Stomach (tissue), 9 donors: ENCODE results near the gene PWWP2B. TPM values are rescaled to one million over a fixed set of nuclear protein-coding genes. Genes with fewer than 3 reads are reported as not detected.

ENCODE experiments used
- DNase-seq, 2 donors: peaks; one replicate each; pipeline versions ENCODE4 v3.0.0 to v3.0.0-alpha.2; 2013 to 2019
- H3K27ac ChIP-seq, 5 donors: fragments of 200-600 bp in 4 of 5; sonication (generic) in 4 of 5; one replicate each; pipeline ENCODE4 v1.5.1; 2013 to 2019; ENCODE audit warnings: mild to moderate bottlenecking in 1 of 5, moderate library complexity in 1 of 5
- H3K27me3 ChIP-seq, 3 donors: fragments of 200-600 bp; sonication (generic); one replicate each; pipeline ENCODE4 v1.5.1; 2017 to 2019; ENCODE audit warnings: mixed run types in 1 of 3
- H3K36me3 ChIP-seq, 4 donors: fragments of 200-600 bp; sonication (generic); 1 replicate in 3 of 4; 2 replicates in 1 of 4; pipeline ENCODE4 v1.5.1; 2016 to 2019
- H3K4me1 ChIP-seq, 4 donors: fragments of 200-600 bp; sonication (generic); one replicate each; pipeline ENCODE4 v1.5.1; 2016 to 2019
- H3K4me3 ChIP-seq, 4 donors: fragments of 200-600 bp; sonication (generic) in 3 of 4; one replicate each; pipeline ENCODE4 v1.5.1; 2016 to 2019; ENCODE audit warnings: mild to moderate bottlenecking in 1 of 4
- H3K9me3 ChIP-seq, 4 donors: fragments of 200-600 bp; sonication (generic); one replicate each; pipeline ENCODE4 v1.5.1; 2016 to 2019
- EP300 ChIP-seq: sonication (generic); formaldehyde crosslinking; IDR thresholded peaks from one replicate; pipeline ENCODE4 v1.6.1; 2017; ENCODE audit warnings: antibody characterized with exemption
- POLR2A ChIP-seq, 4 donors: fragments of 450-650 bp; IDR thresholded peaks; one replicate each; pipeline ENCODE4 v1.6.1; 2016; ENCODE audit warnings: antibody characterized with exemption in 4 of 4, control low read depth in 2 of 4, mild to moderate bottlenecking in 1 of 4, moderate library complexity in 1 of 4
- POLR2AphosphoS5 ChIP-seq, 3 donors: sonication (generic); formaldehyde crosslinking; IDR thresholded peaks; one replicate each; pipeline ENCODE4 v1.6.1; 2016; ENCODE audit warnings: antibody characterized with exemption in 3 of 3
- WGBS, 5 donors: extraction: QIAGEN DNeasy Blood & Tissue Kit in 3 of 5; methylation state at CpG; one replicate each; pipeline versions ENCODE4 v1.1.5 to v1.1.7; 2013 to 2018; 5-methylcytosine and 5-hydroxymethylcytosine counted together
- intact Hi-C: fragments of 100-400 bp; cut with DNase I; formaldehyde crosslinking; loops from one replicate; pipeline ENCODE4 v1.15.1; 2023; ENCODE audit warnings: low total_unique reads
- polyA plus RNA-seq, 3 donors: library from polyadenylated mRNA; stranded (reverse); fragments of 200-250 nt; gene quantifications; one replicate each; pipeline ENCODE4 v1.2.3, GENCODE V29; 2013
- total RNA-seq, 5 donors: library from RNA; depleted of rRNA; stranded (reverse); fragments of >200 nt; gene quantifications; one replicate each; pipeline versions ENCODE4 v1.1.0 to v1.2.3, GENCODE V29; 2014 to 2016
- TF ChIP-seq, protein P1 (sequence below), 7 experiments: fragments of 450-650 bp in 4 of 7; fragments of 200-600 bp in 3 of 7; sonication (generic) in 3 of 7; IDR thresholded peaks; one replicate each; pipeline ENCODE4 v1.5.1; 2016 to 2019; ENCODE audit warnings: antibody characterized with exemption in 7 of 7, control low read depth in 2 of 7, mild to moderate bottlenecking in 1 of 7
- donor health status: healthy with polysubstance abuse.
- donor health status: Bipolar disorder and iron deficiency.
- donor health status: healthy.

Gene PWWP2B
- total and polyA plus RNA-seq, 8 donors: 8.5 to 167 (median 22.8) TPM

DNA sequence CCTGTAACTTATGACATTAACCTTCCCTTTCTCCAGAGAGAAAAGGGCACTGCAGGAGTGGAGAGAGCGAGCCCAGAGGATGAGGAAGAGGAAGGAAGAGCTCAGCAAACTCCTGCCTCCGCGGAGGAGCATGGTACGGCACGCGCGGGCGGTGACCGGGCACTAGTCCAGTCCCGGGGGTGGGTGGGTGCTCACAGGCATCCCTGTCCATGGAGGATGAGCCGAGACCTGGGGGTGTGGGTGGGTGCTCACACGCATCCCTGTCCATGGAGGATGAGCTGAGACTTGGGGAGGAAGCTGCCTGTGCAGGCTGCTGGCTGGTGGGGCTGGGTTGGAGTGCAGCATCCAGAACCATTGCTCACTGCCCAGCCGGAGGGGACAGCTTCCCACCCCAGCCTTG lies 41.2 kb upstream of the PWWP2B start:
- no peak overlapping the region for H3K4me3 ChIP-seq
- intact Hi-C loops: no loop called here

DNA sequence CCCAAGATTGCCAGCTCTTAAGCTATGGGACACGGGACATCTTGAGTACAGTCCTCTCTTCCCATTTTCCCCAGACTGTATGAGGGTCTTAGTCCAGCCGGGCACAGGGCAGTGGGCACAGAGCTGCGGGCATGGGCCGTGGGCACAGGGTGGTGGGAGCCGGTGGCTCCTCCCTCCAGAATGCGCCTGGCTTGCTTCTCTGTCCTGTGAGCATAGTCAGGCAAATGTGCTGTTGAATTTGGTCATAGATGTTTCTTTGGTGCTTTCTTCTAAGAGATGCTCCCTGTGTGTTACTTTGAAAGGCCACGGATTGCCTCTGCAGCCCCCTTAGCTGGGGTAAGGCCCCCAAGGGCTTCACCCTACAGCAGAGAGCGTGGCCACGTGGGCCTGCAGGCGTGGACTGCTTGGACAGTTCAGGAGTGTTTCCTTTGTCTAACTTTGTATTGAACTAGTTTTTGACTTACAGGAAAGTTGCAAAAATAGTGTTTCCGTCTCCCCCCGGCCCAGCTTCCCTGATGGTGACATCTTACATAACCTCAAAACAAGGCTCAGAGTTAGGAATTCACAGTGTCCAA lies 40.3 kb upstream of the PWWP2B start:
- Histone ChIP-seq H3K36me3 (peaks cover 0 to 47% (median 34%) of the 10 kb centered on the region in 4 donors), H3K9me3 (no peaks in the 10 kb centered on the region), H3K4me1 (peaks cover 0 to 5% (median 2%) of the 10 kb centered on the region in 4 donors), H3K4me3 (no peak overlapping the region), H3K27ac (no peak overlapping the region), H3K27me3 (no peaks in the 10 kb centered on the region)
- TF ChIP-seq POLR2AphosphoS5 (IDR thresholded peaks at IDR 0.05): no peak
- 90 to 96% (median 94%) methylated on average over 12 of the region's 12 CpGs for WGBS, 5 donors
- intact Hi-C loops: no loop called here
- no peak for DNase-seq

More for the DNA sequence above, 41.2 kb upstream of the PWWP2B start:
- Histone ChIP-seq H3K27ac (no peak overlapping the region), H3K36me3 (peaks cover 0 to 49% (median 37%) of the 10 kb centered on the region in 4 donors), H3K27me3 (no peaks in the 10 kb centered on the region), H3K9me3 (no peaks in the 10 kb centered on the region), H3K4me1 (peaks cover 0 to 5% (median 2%) of the 10 kb centered on the region in 4 donors)
- WGBS, 5 donors: 85 to 94% (median 93%) methylated on average over 13 of the region's 13 CpGs
- DNase-seq: no peak
- TF ChIP-seq POLR2AphosphoS5 (IDR thresholded peaks at IDR 0.05) (no peak), POLR2A (IDR thresholded peaks at IDR 0.05) (no peak), EP300 (no peak)
- TF ChIP-seq, protein P1, sequence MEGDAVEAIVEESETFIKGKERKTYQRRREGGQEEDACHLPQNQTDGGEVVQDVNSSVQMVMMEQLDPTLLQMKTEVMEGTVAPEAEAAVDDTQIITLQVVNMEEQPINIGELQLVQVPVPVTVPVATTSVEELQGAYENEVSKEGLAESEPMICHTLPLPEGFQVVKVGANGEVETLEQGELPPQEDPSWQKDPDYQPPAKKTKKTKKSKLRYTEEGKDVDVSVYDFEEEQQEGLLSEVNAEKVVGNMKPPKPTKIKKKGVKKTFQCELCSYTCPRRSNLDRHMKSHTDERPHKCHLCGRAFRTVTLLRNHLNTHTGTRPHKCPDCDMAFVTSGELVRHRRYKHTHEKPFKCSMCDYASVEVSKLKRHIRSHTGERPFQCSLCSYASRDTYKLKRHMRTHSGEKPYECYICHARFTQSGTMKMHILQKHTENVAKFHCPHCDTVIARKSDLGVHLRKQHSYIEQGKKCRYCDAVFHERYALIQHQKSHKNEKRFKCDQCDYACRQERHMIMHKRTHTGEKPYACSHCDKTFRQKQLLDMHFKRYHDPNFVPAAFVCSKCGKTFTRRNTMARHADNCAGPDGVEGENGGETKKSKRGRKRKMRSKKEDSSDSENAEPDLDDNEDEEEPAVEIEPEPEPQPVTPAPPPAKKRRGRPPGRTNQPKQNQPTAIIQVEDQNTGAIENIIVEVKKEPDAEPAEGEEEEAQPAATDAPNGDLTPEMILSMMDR (IDR thresholded peaks at IDR 0.05): no peak

DNA sequence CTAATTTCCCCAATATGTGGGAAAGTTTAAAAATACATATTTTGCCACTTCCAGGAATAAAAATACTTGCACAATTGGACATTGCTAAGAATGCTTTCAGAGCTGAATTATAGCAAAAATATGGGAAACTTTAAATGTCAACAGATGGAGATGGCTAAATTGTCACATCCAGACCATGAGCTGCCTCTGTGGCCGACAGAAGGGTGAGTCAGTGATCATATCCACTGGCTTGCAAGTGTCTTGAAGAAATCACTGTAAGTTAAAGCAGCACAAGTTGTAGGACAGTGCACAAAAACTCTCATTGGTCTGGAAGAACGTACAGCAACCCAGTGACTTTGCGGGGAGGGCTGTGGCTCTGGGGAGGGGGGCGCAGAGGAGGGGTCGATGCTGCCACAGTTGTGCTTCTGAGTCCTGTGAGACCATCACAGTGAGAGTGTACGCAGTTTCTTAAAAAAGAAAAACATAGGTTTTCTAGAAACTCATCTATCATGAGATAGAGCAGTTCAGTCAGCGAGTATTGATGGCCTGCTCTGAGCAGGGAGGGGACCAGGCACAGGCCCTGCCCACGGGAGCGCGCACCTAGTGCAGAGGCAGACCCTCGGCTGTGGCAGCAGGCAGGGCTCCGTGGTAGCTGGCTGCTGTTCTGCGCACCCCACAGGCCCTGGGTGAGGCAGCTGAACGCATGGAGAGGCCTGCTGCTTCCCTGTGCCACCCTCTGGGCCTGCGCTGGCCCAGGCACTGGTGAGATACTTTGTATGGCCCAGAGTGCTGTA lies 39.5 kb upstream of the PWWP2B start:
- 90 to 97% (median 94%) methylated on average over 15 of the region's 15 CpGs for WGBS, 5 donors
- no peak for TF ChIP-seq POLR2AphosphoS5 (IDR thresholded peaks at IDR 0.05)
- no peak for TF ChIP-seq EP300
- TF ChIP-seq, protein P1 (IDR thresholded peaks at IDR 0.05): no peak
- TF ChIP-seq POLR2A (IDR thresholded peaks at IDR 0.05): no peak
- Histone ChIP-seq H3K27ac (no peak overlapping the region), H3K9me3 (no peaks in the 10 kb centered on the region), H3K27me3 (no peaks in the 10 kb centered on the region), H3K4me3 (no peak overlapping the region), H3K4me1 (peaks cover 0 to 5% (median 2%) of the 10 kb centered on the region in 4 donors), H3K36me3 (peaks cover 0 to 52% (median 41%) of the 10 kb centered on the region in 4 donors)
- no peak for DNase-seq
- intact Hi-C loops: no loop called here

DNA sequence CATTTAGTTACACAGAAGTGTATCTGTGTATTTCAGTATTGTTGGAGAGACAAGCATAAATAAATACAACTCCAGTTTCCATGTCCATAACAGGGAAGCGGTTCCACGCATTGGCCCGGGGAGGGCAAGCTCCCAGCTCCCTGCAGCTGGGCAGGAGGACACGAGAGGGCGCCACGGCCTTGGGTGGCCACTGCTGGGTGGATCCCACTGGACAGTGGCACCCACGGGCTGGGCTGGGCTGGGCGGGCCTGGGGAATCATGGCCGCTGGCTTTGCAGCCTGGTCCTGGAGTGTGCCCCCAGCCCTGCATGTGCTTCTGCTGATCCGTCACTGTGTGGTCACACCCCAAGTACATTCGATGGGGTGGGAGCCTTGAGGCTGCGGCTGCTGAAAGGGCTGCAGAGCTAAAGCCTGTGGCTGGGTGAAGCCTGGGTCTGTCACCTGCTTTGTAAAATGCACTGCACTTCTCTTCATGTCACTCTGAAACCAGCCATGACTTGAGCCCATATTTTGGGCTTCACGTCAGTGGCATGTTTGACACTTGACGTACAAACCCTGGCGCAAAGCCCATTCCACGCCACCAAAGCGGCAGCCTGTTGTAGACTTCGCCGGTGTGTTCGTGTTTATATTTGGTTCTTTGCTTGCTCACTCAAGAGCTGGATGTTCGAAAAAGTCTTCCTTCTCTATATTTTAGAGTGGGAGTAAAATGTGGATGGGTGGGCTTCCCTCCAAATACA lies 37.5 kb upstream of the PWWP2B start:
- Histone ChIP-seq H3K4me3 (no peak overlapping the region), H3K27ac (no peak overlapping the region), H3K4me1 (no peaks in the 10 kb centered on the region), H3K27me3 (no peaks in the 10 kb centered on the region), H3K36me3 (peaks cover 0 to 58% (median 43%) of the 10 kb centered on the region in 4 donors), H3K9me3 (no peaks in the 10 kb centered on the region)
- WGBS, 5 donors: 61 to 92% (median 82%) methylated on average over 15 to 21 of the region's 21 CpGs
- DNase-seq: no peak
- intact Hi-C loops: no loop called here
- TF ChIP-seq, protein P1 (IDR thresholded peaks at IDR 0.05): no peak
- TF ChIP-seq EP300 (no peak), POLR2A (IDR thresholded peaks at IDR 0.05) (no peak), POLR2AphosphoS5 (IDR thresholded peaks at IDR 0.05) (no peak)
